M059J (cell line): ENCODE data around the gene LYPD6B. TPM values are rescaled to one million over a fixed set of nuclear protein-coding genes. Genes with fewer than 3 reads are reported as not detected.

ENCODE experiments used
- DNase-seq: peaks from one replicate; pipeline ENCODE4 v3.0.0-alpha.2; 2012; ENCODE audit warnings: low read depth
- total RNA-seq: library from RNA; depleted of rRNA; stranded (reverse); fragments of >200 nt; shearing (Covaris generic); gene quantifications from 2 replicates; pipeline ENCODE4 v1.2.3, GENCODE V29; 2014; rRNA removed

The LYPD6B gene, protein sequence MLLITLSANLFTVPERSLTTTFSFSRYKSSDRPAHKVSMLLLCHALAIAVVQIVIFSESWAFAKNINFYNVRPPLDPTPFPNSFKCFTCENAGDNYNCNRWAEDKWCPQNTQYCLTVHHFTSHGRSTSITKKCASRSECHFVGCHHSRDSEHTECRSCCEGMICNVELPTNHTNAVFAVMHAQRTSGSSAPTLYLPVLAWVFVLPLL
- 27.0 and 28.8 TPM in 2 replicates for total RNA-seq

DNA sequence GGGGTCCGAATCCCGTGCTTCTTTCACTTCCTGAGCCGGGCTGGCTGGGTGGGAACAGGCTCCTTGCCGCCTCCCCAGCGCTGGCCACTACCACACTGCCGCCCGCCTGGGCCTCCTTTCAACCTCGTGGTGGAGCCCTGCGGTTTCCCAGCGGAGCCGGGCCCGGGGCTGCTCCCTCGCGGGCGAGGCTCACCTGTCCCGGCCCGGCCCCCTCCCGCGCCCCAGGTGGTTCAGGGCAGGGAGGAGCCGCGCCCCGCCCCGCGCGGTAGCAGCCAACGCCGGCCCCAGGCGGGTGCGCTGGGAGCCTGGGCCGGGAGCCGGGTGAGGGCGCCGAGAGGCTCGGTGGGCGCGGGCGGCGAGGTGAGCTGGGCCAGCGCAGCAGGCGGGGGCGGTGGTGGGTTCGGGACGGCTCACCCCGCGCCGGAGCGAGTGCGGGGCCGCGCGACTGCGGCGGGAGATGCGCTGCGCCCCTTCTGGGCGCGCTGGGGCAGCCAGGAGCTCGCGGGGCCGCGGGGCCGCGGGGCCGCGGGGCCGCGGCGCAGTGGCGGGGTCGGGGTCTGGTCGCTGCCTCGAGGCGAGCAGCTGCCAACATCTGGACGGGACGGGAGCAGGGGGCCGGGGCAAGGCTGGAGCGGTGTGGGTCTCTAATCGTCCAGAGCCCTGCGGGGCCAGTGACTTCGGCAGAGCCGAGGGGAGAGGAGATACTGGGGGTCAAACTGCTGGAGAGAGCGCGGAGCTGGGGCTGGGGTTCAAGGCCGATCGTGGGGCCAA is at the start of gene LYPD6B:
Gene LYPD6B, plus strand, starts transcription at position 258 of the 771 bp plus-strand sequence. CDS start 92,250 bp downstream, outside the sequence.
- DNase-seq = peak; percentile 40

DNA sequence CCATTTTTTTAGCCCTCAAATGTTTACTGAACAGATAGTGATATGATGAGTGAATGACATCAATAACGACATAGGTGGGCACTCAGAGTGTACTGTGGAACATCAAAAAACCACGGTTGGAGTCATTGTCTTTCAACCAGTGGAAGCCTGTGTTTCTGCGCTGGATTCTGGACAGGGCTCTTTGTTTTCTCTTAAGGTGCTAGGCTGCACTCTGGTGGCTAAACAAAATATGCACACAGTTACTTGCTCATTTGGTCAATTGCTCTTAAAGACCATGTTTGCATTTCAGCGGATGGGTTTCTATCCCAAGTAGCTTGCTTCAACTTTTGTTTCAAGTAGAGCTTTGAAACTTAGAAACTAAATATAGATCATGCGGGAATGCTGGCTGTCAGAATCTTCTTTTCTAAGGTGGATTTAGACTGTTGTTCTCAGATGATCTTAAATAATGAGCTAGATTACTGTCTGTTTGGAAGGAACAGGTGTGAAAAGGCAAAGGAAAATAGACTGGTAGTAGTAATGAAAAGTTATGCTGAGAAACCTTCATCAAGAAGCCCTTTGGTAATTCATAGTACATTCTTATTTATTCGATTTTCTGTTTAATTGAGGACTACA is 48.5 kb upstream of the LYPD6B start:
- peak; percentile 74 for DNase-seq

DNA sequence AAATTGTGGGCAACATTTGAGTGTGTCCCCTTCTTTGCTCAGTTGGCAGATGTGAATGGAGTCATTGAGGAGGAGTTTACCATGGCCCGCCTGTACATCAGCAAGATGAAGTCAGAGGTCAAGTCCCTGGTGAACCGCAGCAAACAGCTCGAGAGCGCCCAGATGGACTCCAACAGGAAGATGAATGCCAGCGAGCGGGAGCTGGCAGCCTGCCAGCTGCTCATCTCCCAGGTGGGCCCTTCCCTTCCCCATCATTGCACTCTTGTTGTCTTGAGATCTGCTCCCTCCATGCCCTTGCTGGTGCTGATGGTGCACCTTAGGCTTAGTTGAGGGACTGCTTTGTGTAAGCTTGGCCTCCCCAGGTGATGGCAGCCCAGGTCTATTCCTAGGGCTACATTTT is 47.5 kb upstream of the LYPD6B start:
- no peak for DNase-seq

DNA sequence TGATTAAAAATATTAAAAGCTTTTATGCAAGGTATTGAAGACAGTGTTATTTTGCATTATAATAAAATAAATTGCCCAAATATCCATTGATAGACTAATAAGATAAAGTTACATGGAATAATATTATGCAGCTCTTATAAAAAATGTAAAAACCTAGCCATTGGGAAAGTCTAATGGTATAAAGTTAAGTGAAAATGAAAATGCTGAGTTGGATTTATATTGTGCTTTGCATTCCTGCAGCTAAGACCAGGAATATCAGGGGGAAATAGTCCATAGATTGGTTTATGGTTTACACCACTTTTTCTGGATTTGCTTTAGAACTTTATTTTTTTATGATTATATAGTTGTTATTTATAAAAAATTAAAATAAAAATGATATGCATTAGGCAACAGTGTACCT is 46.1 kb upstream of the LYPD6B start:
- DNase-seq = no peak

DNA sequence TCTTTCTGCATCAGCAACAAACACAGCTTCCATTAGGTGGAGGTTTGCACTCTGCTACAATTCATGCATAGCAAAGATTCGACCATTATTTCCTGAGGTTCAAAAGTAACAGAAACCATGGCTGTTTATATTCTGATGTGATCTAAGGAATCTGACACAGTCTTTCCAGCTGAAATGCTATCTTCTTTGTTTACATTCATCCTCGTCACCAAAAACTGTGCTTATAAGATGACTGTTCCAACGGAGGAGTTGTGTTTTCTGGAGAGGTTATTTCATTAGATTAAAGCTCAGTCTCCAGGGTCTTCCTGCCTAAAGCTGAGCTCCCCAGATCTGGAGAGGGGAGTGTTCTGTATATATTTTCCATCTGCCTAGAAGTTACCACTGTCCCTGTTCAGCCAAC is 45.1 kb upstream of the LYPD6B start:
- DNase-seq = no peak

DNA sequence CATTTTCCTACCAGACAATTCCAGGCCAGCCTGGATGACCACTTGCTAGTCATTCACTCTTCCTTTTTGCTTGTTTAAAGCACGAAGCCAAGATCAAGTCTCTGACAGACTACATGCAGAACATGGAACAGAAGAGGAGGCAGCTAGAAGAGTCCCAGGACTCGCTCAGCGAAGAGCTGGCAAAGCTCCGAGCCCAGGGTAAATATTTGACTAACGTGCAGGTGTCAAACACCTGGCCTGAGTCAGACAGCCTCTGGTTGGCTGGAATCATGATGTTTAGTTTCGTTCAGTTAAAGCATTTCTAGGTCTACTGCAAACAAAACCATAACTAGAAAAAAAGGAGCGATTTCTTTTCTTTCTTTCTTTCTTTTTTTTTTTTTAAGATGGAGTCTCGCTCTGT is 44.2 kb upstream of the LYPD6B start:
- DNase-seq = no peak

DNA sequence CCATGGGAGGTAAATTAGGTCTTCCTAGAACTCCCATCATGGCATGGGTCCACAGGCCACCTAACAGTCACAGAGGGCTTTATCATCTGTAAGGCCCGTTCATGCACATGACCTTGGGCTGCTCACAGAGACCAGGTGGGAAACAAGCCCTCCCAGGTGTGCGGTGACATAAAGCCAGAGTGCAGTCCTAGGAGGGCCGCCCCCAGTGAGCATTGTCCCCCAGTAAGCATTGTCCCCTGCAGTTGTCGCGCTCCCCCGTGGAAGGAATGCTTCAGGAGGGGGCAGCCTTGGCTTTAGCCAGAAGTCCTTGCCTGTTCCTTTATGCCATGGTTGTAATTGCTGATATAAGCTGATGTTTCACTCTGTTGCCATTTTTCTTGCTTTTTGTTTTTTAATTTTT is 41.7 kb upstream of the LYPD6B start:
- DNase-seq = no peak

DNA sequence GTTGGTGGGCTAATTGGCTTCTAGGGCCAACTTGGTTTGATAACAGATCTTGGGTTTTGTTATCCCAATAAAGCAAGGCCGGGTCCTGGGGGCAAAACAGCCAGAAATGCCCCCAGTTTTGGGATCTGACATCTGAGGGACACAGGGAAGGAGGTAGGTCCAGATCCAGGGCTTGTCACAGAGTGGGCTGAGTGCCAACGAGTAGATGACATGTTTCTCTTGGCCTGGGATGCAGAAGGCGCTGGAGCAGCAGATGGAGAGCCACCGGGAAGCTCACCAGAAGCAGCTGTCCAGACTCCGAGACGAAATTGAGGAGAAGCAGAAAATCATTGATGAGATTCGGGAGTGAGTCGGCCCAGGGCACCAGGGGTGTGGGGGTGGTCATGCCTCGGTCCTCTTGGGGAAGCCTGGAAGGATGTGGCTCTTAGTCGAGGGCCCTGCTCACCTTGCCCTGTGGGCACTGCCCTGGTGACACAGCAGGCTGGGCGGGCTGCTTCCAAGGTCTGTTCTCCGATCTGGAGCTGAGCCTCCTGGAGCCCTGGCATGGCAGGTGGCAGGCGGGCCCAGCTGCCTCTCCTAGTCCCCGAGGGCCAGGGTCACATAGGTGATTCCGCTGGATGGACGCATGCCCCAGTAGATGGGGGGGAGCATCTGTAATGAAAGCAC is 40.2 kb upstream of the LYPD6B start:
- DNase-seq = no peak

DNA sequence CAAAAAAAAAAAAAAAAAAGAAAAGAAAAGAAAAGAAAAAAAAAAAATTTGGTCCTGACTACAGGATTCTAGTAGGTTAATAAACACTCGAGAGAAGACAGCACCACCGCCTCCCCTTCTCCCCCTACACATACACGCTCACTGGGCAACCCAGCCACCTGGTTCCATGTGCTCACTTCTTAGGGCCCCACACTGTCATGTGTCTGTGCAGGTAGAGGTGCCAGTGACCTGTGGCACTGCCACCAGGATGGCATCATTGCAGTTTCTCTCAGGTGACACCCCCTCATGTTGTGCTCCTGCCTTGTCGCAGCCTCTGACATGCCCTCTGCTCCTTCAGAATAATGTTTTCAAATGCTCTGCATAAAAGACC is 39.7 kb upstream of the LYPD6B start:
- no peak for DNase-seq

DNA sequence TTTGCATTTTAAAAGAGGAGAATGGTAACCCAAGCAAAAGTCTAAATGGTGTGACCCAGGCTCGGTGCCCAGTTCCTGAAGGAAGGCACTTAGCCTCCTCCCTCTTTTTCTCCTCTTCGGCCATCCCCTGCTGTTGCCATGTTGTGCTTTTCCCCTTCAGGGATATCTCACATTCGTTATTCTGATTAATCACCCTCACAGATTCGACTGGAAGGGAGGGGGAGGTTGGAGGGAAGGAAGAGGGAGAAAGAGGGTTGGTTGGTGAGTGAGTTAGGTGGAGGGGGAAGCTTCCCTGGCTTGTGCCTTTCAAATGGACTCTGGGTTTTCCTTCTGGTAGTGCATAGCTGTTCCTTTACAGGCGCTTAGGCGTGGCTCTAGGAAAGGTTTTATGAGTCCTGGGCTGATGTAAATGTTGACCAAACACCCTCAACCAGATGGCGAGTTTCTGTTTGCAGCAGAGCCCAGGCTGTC is 39.0 kb upstream of the LYPD6B start:
- no peak for DNase-seq

DNA sequence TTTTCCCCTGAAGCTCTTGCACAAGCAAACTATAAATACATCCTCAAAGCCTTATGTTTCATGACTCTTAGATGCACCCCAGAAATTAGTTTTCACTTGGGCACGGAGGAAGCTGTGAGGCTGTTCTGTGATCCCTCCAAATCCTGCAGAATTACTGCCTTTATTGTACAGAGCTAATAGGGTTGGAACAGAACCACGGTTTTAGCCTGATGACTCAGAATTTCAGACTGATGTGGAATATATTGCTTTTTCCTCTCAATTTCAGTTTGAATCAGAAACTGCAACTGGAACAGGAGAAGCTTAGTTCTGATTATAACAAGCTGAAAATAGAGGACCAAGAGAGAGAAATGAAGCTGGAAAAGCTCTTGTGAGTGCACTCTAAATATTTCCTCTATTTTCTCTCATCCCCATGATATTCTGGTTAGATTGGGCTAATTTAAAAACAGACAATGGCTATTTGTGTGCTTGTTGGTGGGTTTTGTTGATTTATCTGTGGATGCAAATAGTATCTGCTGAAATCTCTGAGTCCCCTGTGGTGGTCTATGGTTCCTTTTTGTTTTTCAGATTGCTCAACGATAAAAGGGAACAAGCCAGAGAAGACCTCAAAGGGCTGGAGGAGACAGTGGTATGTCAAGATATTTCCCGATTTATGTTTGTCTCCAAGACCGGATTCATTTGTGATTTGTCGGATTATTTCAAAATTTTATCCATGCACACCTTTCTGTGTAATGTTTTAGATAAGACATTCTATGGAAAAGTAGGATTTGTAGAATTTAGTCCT is 38.2 kb upstream of the LYPD6B start:
- no peak for DNase-seq

DNA sequence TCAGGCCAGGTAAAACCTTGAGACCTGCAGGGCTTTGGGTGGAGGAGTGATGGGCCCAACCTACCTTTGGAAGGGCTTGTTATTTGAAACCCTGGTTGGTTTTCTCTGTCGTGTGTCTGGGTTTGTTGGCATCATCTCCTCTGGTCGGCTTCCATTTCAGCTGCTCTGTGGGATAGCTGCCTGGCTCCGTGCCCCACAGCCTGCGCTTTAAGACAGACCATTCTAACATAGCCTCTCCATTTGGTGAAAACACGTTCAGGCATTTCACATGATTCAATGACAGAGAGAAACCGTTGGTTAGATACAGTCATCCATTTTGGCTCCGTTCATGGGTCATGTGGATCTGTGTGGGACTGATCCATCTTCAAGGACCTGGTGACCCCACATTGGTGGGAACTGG is 37.0 kb upstream of the LYPD6B start:
- DNase-seq = no peak

DNA sequence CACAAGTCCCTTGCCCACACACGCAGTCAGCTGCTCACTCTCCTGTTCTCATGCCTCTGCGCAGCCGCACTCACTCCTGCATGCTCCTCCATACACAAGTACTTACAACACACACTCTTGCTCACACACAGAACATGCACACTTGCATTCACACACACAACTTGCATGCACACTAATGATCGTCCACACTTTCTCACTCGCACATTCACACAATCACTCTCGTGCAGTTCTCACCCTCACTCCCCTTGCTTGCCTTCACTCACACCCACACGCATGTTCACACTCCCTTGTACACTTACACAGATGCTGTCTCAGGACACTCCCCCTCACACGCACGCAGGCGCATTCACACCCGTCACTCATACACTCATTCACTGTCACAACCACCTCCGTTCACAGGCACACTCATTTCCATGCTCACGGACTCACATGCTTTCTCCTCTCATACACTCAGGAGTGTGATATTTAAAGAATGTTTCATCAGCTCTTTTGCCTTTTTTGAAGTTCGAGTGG is 36.1 kb upstream of the LYPD6B start:
- no peak for DNase-seq

DNA sequence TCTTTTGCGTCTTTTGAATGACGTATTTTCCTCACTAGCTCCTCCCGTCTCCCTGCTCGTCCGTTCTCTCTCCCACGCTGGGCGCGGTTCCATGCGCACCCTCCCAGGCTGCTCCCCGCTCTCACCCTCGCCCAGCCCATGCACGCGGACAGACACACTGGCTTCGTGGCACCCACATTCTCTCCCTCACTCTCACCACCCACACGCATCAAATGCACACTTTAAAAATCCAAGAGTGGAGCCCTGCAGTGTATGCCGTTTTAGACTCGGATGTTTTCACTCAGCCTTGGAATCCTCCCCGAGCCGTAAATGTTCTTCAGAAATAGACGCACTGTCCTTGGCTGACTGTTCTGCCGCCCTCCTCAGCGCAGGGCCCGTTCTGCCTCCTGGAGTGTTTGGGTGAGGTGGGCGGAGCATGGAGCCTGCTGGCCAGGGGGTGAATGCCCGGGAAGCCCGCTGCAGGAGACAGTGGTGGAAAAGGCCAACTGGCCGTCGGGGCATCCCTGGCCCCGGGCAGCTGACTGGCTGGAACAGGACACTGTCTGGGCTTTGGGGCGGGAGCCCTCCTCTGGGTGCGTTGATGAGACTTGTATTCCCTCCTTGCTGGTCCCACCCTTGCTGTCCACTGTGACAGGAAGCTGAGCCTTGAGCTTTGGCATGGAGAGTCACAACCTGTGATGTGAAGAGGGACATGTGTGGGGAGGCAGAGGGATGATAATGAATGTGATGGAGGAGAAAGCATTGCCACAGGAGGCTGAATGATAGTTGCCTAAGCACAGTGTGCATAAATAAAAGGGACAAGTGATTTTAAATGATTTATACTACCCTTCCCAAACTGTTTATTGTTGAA is 35.4 kb upstream of the LYPD6B start:
- DNase-seq = no peak

DNA sequence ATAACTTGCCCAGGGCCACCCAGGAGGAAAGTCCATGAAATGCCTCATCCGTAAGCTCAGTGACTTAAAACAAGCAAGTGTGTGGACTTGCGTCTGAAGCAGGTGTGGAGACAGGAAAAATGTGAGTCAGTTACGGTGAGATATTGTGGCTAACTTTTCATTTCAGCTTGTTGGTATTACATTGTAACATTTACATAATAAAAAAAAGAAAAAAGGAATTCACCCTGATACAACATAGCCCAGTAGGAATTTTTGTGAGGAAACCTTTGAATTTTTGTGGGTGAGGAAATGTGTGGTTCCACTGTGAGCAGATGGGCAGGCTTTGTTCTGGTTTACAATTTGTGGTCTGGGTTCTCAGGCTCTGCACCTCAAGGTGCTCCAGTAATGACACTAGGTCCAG is 33.7 kb upstream of the LYPD6B start:
- peak; percentile 70 for DNase-seq

DNA sequence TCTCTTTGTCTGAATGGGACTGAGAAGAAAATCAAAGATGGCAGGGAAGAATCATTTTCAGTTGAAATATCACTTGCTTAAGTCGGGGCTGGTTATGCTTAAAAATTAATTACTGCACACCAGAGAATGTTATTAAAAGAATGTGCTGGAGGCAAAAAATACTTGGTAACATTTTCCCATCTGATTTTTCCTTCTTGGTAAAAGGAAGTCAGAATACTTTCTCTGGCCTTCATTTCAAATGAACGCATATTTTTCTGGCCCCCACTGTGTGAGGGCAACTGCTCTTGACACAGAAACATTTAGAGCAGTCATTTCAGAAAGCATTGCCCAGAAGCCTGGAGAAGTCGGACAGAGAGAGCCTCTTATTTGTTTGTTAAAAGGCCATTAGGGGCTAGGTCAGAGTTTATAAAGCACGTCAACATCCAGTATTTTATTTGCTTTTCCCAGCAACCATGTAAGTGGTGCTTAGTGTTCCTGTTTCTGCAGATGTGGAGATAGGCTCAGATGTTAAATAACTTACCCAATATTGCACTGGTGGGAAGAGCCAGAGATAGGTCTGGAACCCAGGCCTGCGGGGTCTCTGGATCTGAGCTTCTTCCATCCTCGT is 32.9 kb upstream of the LYPD6B start:
- DNase-seq = no peak

DNA sequence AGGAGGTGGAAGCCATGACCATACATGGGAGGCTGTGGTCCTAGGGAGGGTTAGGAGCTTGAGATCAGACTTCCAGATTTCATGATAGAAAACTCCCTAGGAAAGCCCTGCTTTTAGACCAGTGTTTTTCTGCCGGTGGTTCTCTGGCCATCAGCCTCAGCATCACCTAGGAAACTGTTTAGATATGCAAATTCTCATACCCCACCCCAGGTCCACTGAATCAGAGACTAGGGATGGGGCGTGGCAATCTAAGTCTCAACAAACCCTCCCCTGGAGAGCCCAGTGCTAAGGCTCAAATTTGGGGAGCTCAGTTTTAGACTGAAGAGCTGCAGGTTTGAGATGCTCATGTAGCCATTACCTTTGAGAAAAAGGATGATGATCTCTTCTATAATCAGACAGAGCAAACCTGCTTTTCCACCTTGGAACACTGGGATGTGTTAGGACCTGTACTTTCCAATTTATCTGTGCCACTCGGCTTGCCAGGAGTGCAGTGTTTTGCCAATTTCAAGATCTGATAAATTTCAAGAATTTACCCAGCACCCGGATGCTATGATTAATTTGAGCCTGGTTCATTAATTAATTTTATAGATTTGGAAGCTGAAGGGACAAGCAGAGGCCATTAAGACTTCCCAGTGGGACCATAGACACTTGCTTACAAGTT is 31.5 kb upstream of the LYPD6B start:
- no peak for DNase-seq

DNA sequence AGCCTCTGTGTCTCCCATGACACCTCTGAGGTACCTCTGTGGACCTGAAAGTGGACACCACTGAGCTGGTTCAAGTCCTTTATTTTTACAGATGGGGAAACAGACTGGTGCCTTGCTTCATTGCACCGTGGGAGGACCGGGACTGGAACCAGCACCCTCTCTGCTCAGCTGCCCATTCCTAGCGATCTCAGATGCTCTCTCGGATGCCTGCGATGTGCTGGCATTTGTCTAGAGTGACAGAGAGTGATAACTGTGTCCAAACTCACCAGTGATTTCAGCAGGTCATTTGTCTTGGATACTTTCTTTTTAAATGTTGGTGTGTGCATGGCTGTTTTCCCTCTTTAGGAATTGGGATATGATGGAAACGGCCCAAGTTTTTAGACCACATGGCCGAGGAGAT is 30.1 kb upstream of the LYPD6B start:
- DNase-seq = no peak
